Astrocyte of the spinal cord (primary cell): Measurements from ENCODE around the gene ATN1.
"Not testable (repeated sequence)": the region's sequence is repeated elsewhere in the genome, so short reads cannot be mapped to it uniquely, and the experiment has no call there.

Source experiments
- DNase-seq: peaks from one replicate; pipeline ENCODE4 v3.0.0; 2011; ENCODE audit warnings: low read depth, low spot score
- H3K4me3 ChIP-seq: 2 replicates; pipeline ENCODE4 v1.5.1; 2011; ENCODE audit warnings: low read depth, mild to moderate bottlenecking, low read length, moderate library complexity
- in situ Hi-C: cut with HindIII; loops from 2 replicates; pipeline ENCODE4 v1.10.0; 2017; ENCODE audit warnings: low sequenced_read_pairs
- TF ChIP-seq, protein P1 (sequence below): IDR thresholded peaks from 2 replicates; pipeline ENCODE4 v1.5.1; 2012; ENCODE audit warnings: low read depth, mild to moderate bottlenecking, low read length, inconsistent platforms

Gene ATN1

DNA sequence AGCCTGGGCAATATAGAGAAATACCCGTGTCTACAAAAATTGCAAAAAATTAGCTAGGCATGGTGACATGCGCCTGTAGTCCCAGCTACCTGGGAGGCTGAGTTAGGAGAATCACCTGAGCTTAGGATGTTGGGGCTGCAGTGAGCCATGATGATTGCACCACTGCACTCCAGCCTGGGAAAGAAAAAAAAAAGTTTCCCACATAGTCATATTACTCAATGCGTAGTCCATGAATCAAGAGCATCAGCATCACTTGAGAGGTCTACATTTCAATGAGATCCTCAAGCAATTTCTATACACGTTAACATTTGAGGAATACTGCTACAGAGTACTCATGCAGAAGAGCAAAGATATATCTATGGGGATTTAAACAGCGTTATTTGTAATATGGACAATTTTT, 28.3 kb upstream of the ATN1 start:
- no peak for DNase-seq
- TF ChIP-seq, protein P1, sequence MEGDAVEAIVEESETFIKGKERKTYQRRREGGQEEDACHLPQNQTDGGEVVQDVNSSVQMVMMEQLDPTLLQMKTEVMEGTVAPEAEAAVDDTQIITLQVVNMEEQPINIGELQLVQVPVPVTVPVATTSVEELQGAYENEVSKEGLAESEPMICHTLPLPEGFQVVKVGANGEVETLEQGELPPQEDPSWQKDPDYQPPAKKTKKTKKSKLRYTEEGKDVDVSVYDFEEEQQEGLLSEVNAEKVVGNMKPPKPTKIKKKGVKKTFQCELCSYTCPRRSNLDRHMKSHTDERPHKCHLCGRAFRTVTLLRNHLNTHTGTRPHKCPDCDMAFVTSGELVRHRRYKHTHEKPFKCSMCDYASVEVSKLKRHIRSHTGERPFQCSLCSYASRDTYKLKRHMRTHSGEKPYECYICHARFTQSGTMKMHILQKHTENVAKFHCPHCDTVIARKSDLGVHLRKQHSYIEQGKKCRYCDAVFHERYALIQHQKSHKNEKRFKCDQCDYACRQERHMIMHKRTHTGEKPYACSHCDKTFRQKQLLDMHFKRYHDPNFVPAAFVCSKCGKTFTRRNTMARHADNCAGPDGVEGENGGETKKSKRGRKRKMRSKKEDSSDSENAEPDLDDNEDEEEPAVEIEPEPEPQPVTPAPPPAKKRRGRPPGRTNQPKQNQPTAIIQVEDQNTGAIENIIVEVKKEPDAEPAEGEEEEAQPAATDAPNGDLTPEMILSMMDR: no peak
- in situ Hi-C loops: no loop called here
- no peak overlapping the region for H3K4me3 ChIP-seq

DNA sequence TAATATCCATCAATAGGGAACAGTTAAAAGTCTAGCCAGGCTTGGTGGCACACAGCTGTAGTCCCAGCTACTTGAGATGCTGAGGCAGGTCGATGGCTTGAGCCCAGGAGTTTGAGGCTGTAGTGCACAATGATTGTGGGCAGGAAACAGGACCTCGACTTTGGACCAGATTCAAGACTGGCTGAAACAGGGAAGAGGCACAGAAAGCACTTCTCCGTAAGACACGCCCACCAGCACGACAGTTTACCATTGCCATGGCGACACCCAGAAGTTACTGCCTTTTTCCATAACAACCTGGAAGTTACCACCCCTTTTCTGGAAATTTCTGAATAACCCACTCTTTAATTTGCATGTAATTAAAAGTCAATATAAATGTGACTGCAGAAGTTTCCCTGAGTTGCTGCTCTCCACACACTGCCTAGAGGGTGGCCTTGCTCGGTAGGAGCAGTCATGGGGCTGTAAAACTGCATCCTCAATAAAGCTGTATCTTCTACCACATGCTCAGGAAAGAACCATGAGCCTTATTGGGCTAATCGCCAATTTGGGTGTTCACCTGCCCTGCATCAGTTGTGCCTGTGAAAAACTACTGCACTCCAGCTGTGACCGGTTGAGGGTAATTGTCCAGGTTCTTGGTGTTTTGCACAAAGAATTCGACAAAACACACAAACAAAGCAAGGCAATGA, 27.8 kb upstream of the ATN1 start:
- in situ Hi-C loops: no loop called here
- no peak overlapping the region for H3K4me3 ChIP-seq
- TF ChIP-seq, protein P1: no peak
- peak; percentile 79 for DNase-seq

DNA sequence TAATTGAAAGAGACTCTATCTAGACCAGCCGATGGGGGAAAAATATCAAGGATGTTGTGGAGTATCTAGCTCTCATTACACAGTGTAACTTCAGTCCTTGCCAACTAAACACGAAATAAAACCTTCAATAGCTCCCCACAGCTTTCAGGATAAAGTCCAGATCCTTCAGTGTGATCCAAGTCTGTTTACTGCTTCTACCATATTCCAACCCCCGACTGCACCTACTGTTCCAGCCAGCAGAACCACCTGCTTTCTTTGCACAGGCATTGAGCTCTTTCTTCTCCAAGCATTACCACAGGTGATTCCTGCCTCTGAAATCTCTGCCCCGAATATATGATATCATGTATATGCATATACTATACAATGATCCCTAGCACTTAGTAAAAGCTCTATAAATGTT, 25.3 kb upstream of the ATN1 start:
- no peak overlapping the region for H3K4me3 ChIP-seq
- DNase-seq: no peak
- in situ Hi-C loops: no loop called here
- TF ChIP-seq, protein P1: no peak

DNA sequence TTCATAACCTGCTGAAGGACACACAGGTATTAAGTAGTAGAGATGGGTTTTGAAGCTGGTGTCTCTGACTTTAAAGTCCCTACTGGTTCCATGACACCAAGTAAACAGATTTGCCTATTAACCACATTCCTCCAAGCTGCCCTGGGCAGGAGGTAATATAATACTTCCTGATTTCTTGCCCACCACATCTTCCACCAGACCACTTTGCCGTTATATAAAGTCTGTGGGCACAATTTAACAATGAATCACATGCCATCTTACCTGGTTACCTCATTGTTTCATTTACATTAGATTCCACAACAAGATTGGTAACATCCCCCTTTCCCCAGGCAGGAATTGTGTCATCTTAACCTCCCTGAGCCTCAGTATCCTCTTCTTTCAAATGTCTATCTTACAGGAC, 24.0 kb upstream of the ATN1 start:
- DNase-seq: no peak
- in situ Hi-C loops: no loop called here
- H3K4me3 ChIP-seq: no peak overlapping the region
- TF ChIP-seq, protein P1: no peak

DNA sequence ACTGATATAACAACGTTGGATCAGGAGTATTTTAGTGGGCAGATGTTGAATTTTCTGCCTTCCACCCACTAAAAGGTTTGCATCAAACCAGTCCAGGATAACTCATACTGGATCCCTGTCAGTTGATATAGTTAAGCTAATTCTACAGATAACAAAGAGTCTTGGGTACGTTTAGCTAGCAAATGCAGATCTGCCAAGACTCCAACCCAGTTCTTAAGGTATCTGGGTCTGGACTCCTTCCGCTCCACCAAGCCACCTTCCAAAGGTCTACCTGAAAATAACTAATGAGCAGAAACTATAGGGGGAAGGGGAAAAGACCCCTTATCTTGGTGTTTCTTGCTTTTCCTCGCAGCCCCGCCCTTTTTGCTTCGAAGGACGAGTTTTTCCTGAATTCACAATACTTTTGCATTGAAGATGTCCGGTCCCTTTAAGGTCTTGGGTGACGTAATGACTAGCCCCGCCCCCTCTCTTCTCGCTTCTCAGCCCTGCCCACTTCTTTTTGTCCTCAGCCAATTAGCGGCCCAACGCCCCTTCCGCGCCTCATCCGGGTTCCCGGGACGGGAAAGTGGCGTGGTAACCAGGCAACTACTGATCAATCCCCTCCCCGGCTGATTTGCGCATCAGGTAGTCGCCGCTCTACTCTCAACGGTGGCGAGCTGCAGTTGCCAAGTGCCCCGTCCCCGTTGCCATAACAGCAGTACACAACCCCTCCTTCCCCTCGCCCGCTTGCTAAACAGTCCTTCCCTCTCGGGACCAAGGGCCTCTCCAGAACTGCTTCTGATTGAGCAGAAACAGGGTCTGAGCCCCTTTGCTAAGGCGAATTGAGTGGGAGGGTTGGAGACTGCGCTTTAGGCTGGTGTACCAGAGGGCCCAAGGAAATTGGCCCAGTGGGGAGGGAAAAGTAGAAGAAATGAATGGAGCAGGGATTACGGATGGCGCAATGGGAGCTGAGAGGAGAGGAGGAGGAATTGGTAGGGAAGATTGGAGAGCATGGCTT, 23.2 kb upstream of the ATN1 start, which contains the start of gene LRRC23:
Gene LRRC23, plus strand, starts transcription at position 543 of the 997 bp plus-strand sequence. CDS start 812 bp downstream, outside the sequence.
- in situ Hi-C loops: no loop called here
- DNase-seq: peak; percentile 95
- peak within 1 kb of the TSS; percentile 85 for H3K4me3 ChIP-seq
- TF ChIP-seq, protein P1: no peak

DNA sequence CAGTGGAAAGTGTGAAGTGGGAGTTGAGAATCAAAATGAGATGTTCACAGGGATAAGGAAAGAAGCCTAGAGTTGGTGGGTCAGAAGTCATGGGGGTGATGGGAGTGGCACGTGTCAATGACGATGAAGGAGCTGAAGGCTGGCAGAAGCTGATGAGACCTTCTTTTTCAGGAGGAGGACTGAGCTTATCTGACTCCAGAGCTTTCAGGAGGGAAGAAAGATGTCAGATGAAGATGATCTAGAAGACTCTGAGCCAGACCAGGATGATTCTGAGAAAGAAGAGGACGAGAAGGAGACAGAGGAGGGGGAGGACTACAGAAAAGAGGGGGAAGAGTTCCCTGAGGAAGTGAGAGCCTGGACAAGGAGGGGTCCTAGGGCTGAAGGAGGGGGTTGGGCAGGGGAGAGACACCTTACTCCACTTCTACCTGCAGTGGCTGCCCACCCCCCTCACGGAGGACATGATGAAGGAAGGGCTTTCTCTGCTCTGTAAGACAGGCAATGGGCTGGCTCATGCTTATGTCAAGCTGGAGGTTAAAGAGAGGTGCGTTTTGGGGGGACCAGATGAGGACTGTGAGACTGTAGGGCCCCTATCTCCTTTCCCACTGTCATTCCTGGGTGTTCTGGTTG, 22.2 kb upstream of the ATN1 start:
- in situ Hi-C loops: no loop called here
- DNase-seq: no peak
- peak overlapping the region; percentile 85 for H3K4me3 ChIP-seq
- TF ChIP-seq, protein P1: no peak

DNA sequence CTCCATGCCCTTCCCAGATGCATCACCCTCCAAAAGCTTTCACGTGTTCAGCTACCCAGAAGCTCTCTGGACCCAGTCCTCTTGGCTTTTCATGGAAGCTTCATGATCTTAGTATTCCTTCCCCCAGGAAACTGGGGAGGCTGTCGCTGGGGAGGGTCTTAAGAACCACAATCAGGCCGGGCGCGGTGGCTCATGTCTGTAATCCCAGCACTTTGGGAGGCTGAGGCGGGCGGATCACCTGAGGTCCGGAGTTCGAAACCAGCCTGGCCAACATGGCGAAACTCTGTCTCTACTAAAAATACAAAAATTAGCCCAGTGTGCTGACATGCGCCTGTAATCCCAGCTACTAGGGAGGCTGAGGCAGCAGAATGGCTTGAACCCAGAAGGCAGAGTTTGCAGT, 19.6 kb upstream of the ATN1 start:
- DNase-seq, in situ Hi-C loops, H3K4me3 ChIP-seq: not testable (repeated sequence)
